WTC11 (cell line): ENCODE measurements around the gene ZNRF1. TPM values are rescaled to one million over a fixed set of nuclear protein-coding genes. Genes with fewer than 3 reads are reported as not detected.

Source experiments
- ATAC-seq: fragments of 200-7000 bp; cut with Tn5 transposase; 2 replicates; pipeline ENCODE4 v1.10.0; 2021; ENCODE audit warnings: mild to moderate bottlenecking, moderate library complexity
- CTCF ChIA-PET: fragments of 300-600 bp; sonication (Branson Sonifier 250); formaldehyde crosslinking; loops from one replicate; lab custom pipeline; 2021; ENCODE audit warnings: antibody characterized with exemption; lab: Charles Lee
- POLR2A ChIA-PET: fragments of 350-600 bp; sonication (Branson Sonifier 250); formaldehyde crosslinking; loops from one replicate; lab custom pipeline; 2021; ENCODE audit warnings: antibody characterized with exemption; lab: Charles Lee
- DNase-seq: peaks from one replicate; pipeline ENCODE4 v3.0.0; 2021; ENCODE audit warnings: low spot score
- H3K27ac Mint-ChIP-seq: 2 replicates; pipeline ENCODE4 v1.8.0; 2021; ENCODE audit warnings: mixed read lengths
- H3K27me3 Mint-ChIP-seq: 2 replicates; pipeline ENCODE4 v1.8.0; 2021; ENCODE audit warnings: low read depth, mild to moderate bottlenecking, moderate library complexity, mixed read lengths
- H3K36me3 Mint-ChIP-seq: 2 replicates; pipeline ENCODE4 v1.8.0; 2021; ENCODE audit warnings: mixed read lengths
- H3K4me1 Mint-ChIP-seq: 2 replicates; pipeline ENCODE4 v1.8.0; 2022; ENCODE audit warnings: mixed read lengths
- H3K4me3 Mint-ChIP-seq: 2 replicates; pipeline ENCODE4 v1.8.0; 2021; ENCODE audit warnings: mild to moderate bottlenecking, moderate library complexity, mixed read lengths
- H3K9me3 Mint-ChIP-seq: 2 replicates; pipeline ENCODE4 v1.8.0; 2021; ENCODE audit warnings: mixed read lengths
- CBFB ChIP-seq: sonication (generic); formaldehyde crosslinking; IDR thresholded peaks from 2 replicates; pipeline ENCODE4 v1.8.1; 2022; ENCODE audit warnings: mild to moderate bottlenecking, low read depth, missing genetic modification reagents
- CREM ChIP-seq: sonication (generic); formaldehyde crosslinking; IDR thresholded peaks from 2 replicates; pipeline ENCODE4 v1.8.1; 2022; ENCODE audit warnings: mild to moderate bottlenecking, missing genetic modification reagents, moderate library complexity
- ESRRA ChIP-seq: sonication (generic); formaldehyde crosslinking; IDR thresholded peaks from 2 replicates; pipeline ENCODE4 v1.8.1; 2022; ENCODE audit warnings: mild to moderate bottlenecking, missing genetic modification reagents, borderline replicate concordance
- FOXK1 ChIP-seq: sonication (generic); formaldehyde crosslinking; IDR thresholded peaks from 2 replicates; pipeline ENCODE4 v1.8.0; 2022; ENCODE audit warnings: mild to moderate bottlenecking, moderate library complexity, missing genetic modification reagents
- FOXP1 ChIP-seq: sonication (generic); formaldehyde crosslinking; IDR thresholded peaks from 2 replicates; pipeline ENCODE4 v1.8.0; 2022; ENCODE audit warnings: missing genetic modification reagents, mild to moderate bottlenecking, moderate library complexity, borderline replicate concordance
- GABPB1 ChIP-seq: sonication (generic); formaldehyde crosslinking; IDR thresholded peaks from 2 replicates; pipeline ENCODE4 v1.8.1; 2023; ENCODE audit warnings: mild to moderate bottlenecking, missing genetic modification reagents
- GTF2I ChIP-seq: fragments of 250-450 bp; sonication (Bioruptor Pico); conservative IDR thresholded peaks from 2 replicates; pipeline ENCODE4 v1.4.0; 2021; ENCODE audit warnings: mild to moderate bottlenecking
- HMGA2 ChIP-seq: fragments of 250-450 bp; sonication (Bioruptor Pico); IDR thresholded peaks from 2 replicates; pipeline ENCODE4 v1.4.0; 2021; ENCODE audit warnings: mild to moderate bottlenecking, moderate library complexity
- MXD4 ChIP-seq: fragments of 250-450 bp; sonication (Bioruptor Pico); IDR thresholded peaks from 2 replicates; pipeline ENCODE4 v1.8.0; 2021; ENCODE audit warnings: mild to moderate bottlenecking, moderate library complexity, borderline replicate concordance
- RORB ChIP-seq: fragments of 250-450 bp; sonication (Bioruptor Pico); IDR thresholded peaks from 2 replicates; pipeline ENCODE4 v1.9.0; 2021; ENCODE audit warnings: mild to moderate bottlenecking
- TEAD1 ChIP-seq: sonication (generic); formaldehyde crosslinking; IDR thresholded peaks from 2 replicates; pipeline ENCODE4 v1.8.0; 2022; ENCODE audit warnings: mild to moderate bottlenecking, missing genetic modification reagents
- USF2 ChIP-seq: sonication (generic); formaldehyde crosslinking; IDR thresholded peaks from 2 replicates; pipeline ENCODE4 v1.8.1; 2023; ENCODE audit warnings: mild to moderate bottlenecking, missing genetic modification reagents, moderate library complexity
- ZNF232 ChIP-seq: sonication (generic); formaldehyde crosslinking; IDR thresholded peaks from 2 replicates; pipeline ENCODE4 v1.8.0; 2022; ENCODE audit warnings: mild to moderate bottlenecking, missing genetic modification reagents
- ZNF396 ChIP-seq: fragments of 250-450 bp; sonication (Bioruptor Pico); IDR thresholded peaks from 2 replicates; pipeline ENCODE4 v1.8.0; 2021; ENCODE audit warnings: mild to moderate bottlenecking, moderate library complexity, borderline replicate concordance
- ZNF416 ChIP-seq: fragments of 250-450 bp; sonication (Bioruptor Pico); IDR thresholded peaks from 2 replicates; pipeline ENCODE4 v1.9.0; 2021; ENCODE audit warnings: mild to moderate bottlenecking, inconsistent platforms
- ZNF671 ChIP-seq: fragments of 250-450 bp; sonication (Bioruptor Pico); IDR thresholded peaks from 2 replicates; pipeline ENCODE4 v1.8.0; 2021; ENCODE audit warnings: mild to moderate bottlenecking
- total RNA-seq: library from RNA; stranded (reverse); gene quantifications from 3 replicates; pipeline ENCODE4 v1.2.3, GENCODE V29; 2021
- TF ChIP-seq, protein P1 (sequence below): sonication (generic); formaldehyde crosslinking; IDR thresholded peaks from 2 replicates; pipeline ENCODE4 v1.8.0; 2022; ENCODE audit warnings: mild to moderate bottlenecking, missing genetic modification reagents
- TF ChIP-seq, protein P2 (sequence below): sonication (generic); formaldehyde crosslinking; IDR thresholded peaks from 2 replicates; pipeline ENCODE4 v1.8.0; 2022; ENCODE audit warnings: missing genetic modification reagents
- TF ChIP-seq, protein P3 (sequence below): fragments of 250-450 bp; sonication (Bioruptor Pico); IDR thresholded peaks from 2 replicates; pipeline ENCODE4 v1.9.0; 2021; ENCODE audit warnings: moderate library complexity, mild to moderate bottlenecking, inconsistent platforms, borderline replicate concordance
- TF ChIP-seq, protein P4 (sequence below): sonication (generic); formaldehyde crosslinking; IDR thresholded peaks from 2 replicates; pipeline ENCODE4 v1.8.0; 2022; ENCODE audit warnings: mild to moderate bottlenecking, missing genetic modification reagents

The ZNRF1 gene
- total RNA-seq, 1 experiment from 2014 or later, result 47.6 TPM

- CTCF ChIA-PET, result interaction anchor here (0.6 kb wide), 1 partner anchor 230 kb away, joined by 4 read pairs; no protein-coding TSS in a partner anchor
- peaks cover 11% of the 10 kb centered on the region for H3K9me3 Mint-ChIP-seq
- H3K4me1 Mint-ChIP-seq, result no peaks in the 10 kb centered on the region
- H3K4me3 Mint-ChIP-seq, result no peak overlapping the region
- POLR2A ChIA-PET, result no interaction called here
- H3K27me3 Mint-ChIP-seq, result no peaks in the 10 kb centered on the region
- no peak for ATAC-seq
- peaks cover 60% of the 10 kb centered on the region for H3K36me3 Mint-ChIP-seq
- TF ChIP-seq ESRRA (CRISPR knock-in tag) (no peak), FOXP1 (CRISPR knock-in tag) (no peak), ZNF232 (CRISPR knock-in tag) (no peak), CREM (CRISPR knock-in tag) (no peak), FOXK1 (no peak), ZNF416 (CRISPR knock-in tag) (no peak), MXD4 (CRISPR knock-in tag) (no peak), GTF2I (CRISPR knock-in tag) (no peak), ZNF396 (no peak), USF2 (CRISPR knock-in tag) (no peak), RORB (CRISPR knock-in tag) (no peak), TEAD1 (CRISPR knock-in tag) (no peak), ZNF671 (CRISPR knock-in tag) (no peak), GABPB1 (CRISPR knock-in tag) (no peak), CBFB (CRISPR knock-in tag) (no peak), HMGA2 (no peak)
- TF ChIP-seq, protein P1, sequence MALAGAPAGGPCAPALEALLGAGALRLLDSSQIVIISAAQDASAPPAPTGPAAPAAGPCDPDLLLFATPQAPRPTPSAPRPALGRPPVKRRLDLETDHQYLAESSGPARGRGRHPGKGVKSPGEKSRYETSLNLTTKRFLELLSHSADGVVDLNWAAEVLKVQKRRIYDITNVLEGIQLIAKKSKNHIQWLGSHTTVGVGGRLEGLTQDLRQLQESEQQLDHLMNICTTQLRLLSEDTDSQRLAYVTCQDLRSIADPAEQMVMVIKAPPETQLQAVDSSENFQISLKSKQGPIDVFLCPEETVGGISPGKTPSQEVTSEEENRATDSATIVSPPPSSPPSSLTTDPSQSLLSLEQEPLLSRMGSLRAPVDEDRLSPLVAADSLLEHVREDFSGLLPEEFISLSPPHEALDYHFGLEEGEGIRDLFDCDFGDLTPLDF (CRISPR knock-in tag), result no peak
- TF ChIP-seq, protein P2, sequence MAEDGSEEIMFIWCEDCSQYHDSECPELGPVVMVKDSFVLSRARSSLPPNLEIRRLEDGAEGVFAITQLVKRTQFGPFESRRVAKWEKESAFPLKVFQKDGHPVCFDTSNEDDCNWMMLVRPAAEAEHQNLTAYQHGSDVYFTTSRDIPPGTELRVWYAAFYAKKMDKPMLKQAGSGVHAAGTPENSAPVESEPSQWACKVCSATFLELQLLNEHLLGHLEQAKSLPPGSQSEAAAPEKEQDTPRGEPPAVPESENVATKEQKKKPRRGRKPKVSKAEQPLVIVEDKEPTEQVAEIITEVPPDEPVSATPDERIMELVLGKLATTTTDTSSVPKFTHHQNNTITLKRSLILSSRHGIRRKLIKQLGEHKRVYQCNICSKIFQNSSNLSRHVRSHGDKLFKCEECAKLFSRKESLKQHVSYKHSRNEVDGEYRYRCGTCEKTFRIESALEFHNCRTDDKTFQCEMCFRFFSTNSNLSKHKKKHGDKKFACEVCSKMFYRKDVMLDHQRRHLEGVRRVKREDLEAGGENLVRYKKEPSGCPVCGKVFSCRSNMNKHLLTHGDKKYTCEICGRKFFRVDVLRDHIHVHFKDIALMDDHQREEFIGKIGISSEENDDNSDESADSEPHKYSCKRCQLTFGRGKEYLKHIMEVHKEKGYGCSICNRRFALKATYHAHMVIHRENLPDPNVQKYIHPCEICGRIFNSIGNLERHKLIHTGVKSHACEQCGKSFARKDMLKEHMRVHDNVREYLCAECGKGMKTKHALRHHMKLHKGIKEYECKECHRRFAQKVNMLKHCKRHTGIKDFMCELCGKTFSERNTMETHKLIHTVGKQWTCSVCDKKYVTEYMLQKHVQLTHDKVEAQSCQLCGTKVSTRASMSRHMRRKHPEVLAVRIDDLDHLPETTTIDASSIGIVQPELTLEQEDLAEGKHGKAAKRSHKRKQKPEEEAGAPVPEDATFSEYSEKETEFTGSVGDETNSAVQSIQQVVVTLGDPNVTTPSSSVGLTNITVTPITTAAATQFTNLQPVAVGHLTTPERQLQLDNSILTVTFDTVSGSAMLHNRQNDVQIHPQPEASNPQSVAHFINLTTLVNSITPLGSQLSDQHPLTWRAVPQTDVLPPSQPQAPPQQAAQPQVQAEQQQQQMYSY (CRISPR knock-in tag), result no peak
- TF ChIP-seq, protein P3, sequence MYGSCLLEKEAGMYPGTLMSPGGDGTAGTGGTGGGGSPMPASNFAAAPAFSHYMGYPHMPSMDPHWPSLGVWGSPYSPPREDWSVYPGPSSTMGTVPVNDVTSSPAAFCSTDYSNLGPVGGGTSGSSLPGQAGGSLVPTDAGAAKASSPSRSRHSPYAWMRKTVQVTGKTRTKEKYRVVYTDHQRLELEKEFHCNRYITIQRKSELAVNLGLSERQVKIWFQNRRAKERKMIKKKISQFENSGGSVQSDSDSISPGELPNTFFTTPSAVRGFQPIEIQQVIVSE (CRISPR knock-in tag), result no peak
- TF ChIP-seq, protein P4, sequence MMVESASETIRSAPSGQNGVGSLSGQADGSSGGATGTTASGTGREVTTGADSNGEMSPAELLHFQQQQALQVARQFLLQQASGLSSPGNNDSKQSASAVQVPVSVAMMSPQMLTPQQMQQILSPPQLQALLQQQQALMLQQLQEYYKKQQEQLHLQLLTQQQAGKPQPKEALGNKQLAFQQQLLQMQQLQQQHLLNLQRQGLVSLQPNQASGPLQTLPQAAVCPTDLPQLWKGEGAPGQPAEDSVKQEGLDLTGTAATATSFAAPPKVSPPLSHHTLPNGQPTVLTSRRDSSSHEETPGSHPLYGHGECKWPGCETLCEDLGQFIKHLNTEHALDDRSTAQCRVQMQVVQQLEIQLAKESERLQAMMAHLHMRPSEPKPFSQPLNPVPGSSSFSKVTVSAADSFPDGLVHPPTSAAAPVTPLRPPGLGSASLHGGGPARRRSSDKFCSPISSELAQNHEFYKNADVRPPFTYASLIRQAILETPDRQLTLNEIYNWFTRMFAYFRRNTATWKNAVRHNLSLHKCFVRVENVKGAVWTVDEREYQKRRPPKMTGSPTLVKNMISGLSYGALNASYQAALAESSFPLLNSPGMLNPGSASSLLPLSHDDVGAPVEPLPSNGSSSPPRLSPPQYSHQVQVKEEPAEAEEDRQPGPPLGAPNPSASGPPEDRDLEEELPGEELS (CRISPR knock-in tag), result no peak
- DNase-seq, result no peak
- no peak overlapping the region for H3K27ac Mint-ChIP-seq
Observed at GRCh38 chr16:75160386-75160785, 161.6 kb downstream of the ZNRF1 start.

Other genes with a start within 250 kb of the ZNRF1 start
- gene FA2H, start 224.2 kb upstream of the ZNRF1 start, total RNA-seq, result 6.0 to 10.9 TPM (median 6.6 TPM) in 3 replicates
- 100 to 111 TPM (median 102 TPM) in 3 replicates for gene WDR59, start 13.9 kb upstream of the ZNRF1 start, total RNA-seq
- 12.3 to 12.6 TPM (median 12.3 TPM) in 3 replicates for gene LDHD, start 117.8 kb downstream of the ZNRF1 start, total RNA-seq
- gene ZFP1, start 149.5 kb downstream of the ZNRF1 start, total RNA-seq, result 9.7 to 11.7 TPM (median 10.3 TPM) in 3 replicates
- gene CTRB2, start 208.1 kb downstream of the ZNRF1 start, total RNA-seq, result 5.8 to 11.8 TPM (median 6.8 TPM) in 3 replicates
- gene CTRB1, start 220.0 kb downstream of the ZNRF1 start, total RNA-seq, result 3.9 to 5.7 TPM (median 5.7 TPM) in 3 replicates